HCT116 (cell line): ENCODE results near the gene RSPO4.

Experiments used
- EZH2 ChIP-seq: fragments of 200-600 bp; sonication (generic); IDR thresholded peaks from 2 replicates; pipeline ENCODE4 v1.6.1; 2017; ENCODE audit warnings: antibody characterized with exemption, mixed run types
- JUND ChIP-seq: IDR thresholded peaks from 2 replicates; pipeline ENCODE4 v1.6.1; 2012
- POLR2A ChIP-seq: IDR thresholded peaks from 2 replicates; pipeline ENCODE4 v1.7.0; 2011; ENCODE audit warnings: borderline replicate concordance; ENCODE audit not compliant: insufficient read depth, insufficient read length; ENCODE audit errors: extremely low read depth
- POLR2AphosphoS5 ChIP-seq: IDR thresholded peaks from 2 replicates; pipeline ENCODE4 v1.6.1; 2011; ENCODE audit warnings: mild to moderate bottlenecking, low read depth, low read length, moderate library complexity
- RAD21 ChIP-seq: IDR thresholded peaks from 2 replicates; pipeline ENCODE4 v1.6.1; 2012; ENCODE audit warnings: low read depth, mild to moderate bottlenecking
- ZFX ChIP-seq: fragments of 450-650 bp; IDR thresholded peaks from 2 replicates; pipeline ENCODE4 v1.6.1; 2017
- TF ChIP-seq, protein P1 (sequence below), 3 experiments: fragments of 200-600 bp in 1 of 3; sonication (generic) in 1 of 3; IDR thresholded peaks in 2 of 3; conservative IDR thresholded peaks in 1 of 3; 2 replicates each; pipeline ENCODE4 v1.5.1; 2012 to 2017; ENCODE audit warnings: low read depth in 2 of 3, low read length in 2 of 3, antibody characterized with exemption in 1 of 3, borderline replicate concordance in 1 of 3, control low read depth in 1 of 3, mild to moderate bottlenecking in 1 of 3, mixed read lengths in 1 of 3, mixed run types in 1 of 3, moderate library complexity in 1 of 3; ENCODE audit not compliant: insufficient read depth in 1 of 3

DNA sequence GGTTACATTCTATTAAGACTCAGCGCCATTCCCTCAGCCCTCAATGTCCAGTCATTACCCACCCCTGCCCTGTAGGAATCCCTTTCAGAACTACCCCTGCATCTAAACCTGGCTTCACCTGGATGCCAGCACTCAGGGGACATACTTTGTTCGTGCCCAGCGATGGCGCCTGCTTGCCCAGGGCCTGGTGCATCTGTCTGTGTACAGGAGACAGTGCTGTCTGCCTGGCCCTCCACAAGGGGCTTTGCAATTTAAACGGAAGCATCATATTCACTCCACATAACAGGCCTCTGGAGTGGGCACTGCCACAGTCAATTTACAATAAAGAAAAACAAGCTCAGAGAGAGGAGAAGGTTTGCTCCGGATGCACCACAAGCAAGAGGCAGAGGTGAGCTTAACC is 4.6 kb downstream of the RSPO4 start:
- TF ChIP-seq ZFX (no peak), POLR2A (no peak), POLR2AphosphoS5 (no peak), RAD21 (no peak), JUND (no peak), EZH2 (no peak)
- TF ChIP-seq, protein P1, sequence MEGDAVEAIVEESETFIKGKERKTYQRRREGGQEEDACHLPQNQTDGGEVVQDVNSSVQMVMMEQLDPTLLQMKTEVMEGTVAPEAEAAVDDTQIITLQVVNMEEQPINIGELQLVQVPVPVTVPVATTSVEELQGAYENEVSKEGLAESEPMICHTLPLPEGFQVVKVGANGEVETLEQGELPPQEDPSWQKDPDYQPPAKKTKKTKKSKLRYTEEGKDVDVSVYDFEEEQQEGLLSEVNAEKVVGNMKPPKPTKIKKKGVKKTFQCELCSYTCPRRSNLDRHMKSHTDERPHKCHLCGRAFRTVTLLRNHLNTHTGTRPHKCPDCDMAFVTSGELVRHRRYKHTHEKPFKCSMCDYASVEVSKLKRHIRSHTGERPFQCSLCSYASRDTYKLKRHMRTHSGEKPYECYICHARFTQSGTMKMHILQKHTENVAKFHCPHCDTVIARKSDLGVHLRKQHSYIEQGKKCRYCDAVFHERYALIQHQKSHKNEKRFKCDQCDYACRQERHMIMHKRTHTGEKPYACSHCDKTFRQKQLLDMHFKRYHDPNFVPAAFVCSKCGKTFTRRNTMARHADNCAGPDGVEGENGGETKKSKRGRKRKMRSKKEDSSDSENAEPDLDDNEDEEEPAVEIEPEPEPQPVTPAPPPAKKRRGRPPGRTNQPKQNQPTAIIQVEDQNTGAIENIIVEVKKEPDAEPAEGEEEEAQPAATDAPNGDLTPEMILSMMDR (IDR thresholded peaks at IDR 0.05 in 2 of 3, conservative IDR thresholded peaks at IDR 0.05 in 1 of 3; ENCODE audit: borderline replicate concordance in 1 of 3, insufficient read depth in 1 of 3, low read depth in 2 of 3, low read length in 2 of 3), result no peak
